ENCODE data around the gene TEF. TPM values are rescaled to one million over a fixed set of nuclear protein-coding genes. Genes with fewer than 3 reads are reported as not detected.

The TEF gene
- total and polyA plus RNA-seq, 2 donors from 2014 or later = 19.4 to 34.9 TPM

GRCh38 chr22:41403532-41404318, 22.0 kb downstream of the TEF start:
- FAIRE-seq (no peak), DNase-seq (peak; percentile 81 to 94 (median 86))
- TF ChIP-seq CTCF (IDR thresholded peaks at IDR 0.05; ENCODE audit: borderline replicate concordance, extremely low read depth, insufficient read depth) = peak; percentile 98
- peaks cover 0 to 4% (median 1%) of the 10 kb centered on the region in 3 donors for H3K36me3 ChIP-seq (ENCODE audit: control insufficient read depth in 2 of 3, insufficient read depth in 3 of 3, low read length in 3 of 3)
- peaks cover 0 to 13% (median 11%) of the 10 kb centered on the region in 3 donors for H3K4me1 ChIP-seq (ENCODE audit: control insufficient read depth in 2 of 3, insufficient read depth in 2 of 3, low read depth in 1 of 3, low read length in 3 of 3)
- no peaks in the 10 kb centered on the region for H3K27me3 ChIP-seq (ENCODE audit: control insufficient read depth, insufficient read depth, low read length)
- no peak overlapping the region for H3K9ac ChIP-seq (ENCODE audit: low read length in 3 of 3)
- no peak overlapping the region for H3K27ac ChIP-seq (ENCODE audit: low read depth in 2 of 2, low read length in 2 of 2)
- intact Hi-C loops (cut with DNase I) = loop anchor here (5.0 kb wide), 1 partner anchor 114 kb away; no protein-coding TSS in a partner anchor
- no peaks in the 10 kb centered on the region for H3K9me3 ChIP-seq (ENCODE audit: control insufficient read depth in 2 of 3, insufficient read depth in 1 of 3, low read length in 3 of 3)
- H3K4me3 ChIP-seq (ENCODE audit: low read length in 3 of 3) = no peak overlapping the region

- FAIRE-seq = no peak
Measured at GRCh38 chr22:41405588-41405987, 23.8 kb downstream of the TEF start.

GRCh38 chr22:41406410-41406809, 24.7 kb downstream of the TEF start:
- no peaks in the 10 kb centered on the region for H3K9me3 ChIP-seq (ENCODE audit: control insufficient read depth in 2 of 3, insufficient read depth in 1 of 3, low read length in 3 of 3)
- no peaks in the 10 kb centered on the region for H3K27me3 ChIP-seq (ENCODE audit: control insufficient read depth, insufficient read depth, low read length)
- TF ChIP-seq CTCF (IDR thresholded peaks at IDR 0.05; ENCODE audit: borderline replicate concordance, extremely low read depth, insufficient read depth) = no peak
- no peak for DNase-seq
- no peaks in the 10 kb centered on the region for H3K36me3 ChIP-seq (ENCODE audit: control insufficient read depth in 2 of 3, insufficient read depth in 3 of 3, low read length in 3 of 3)
- no peak overlapping the region for H3K9ac ChIP-seq (ENCODE audit: low read length in 3 of 3)
- H3K27ac ChIP-seq (ENCODE audit: low read depth in 2 of 2, low read length in 2 of 2) = no peak overlapping the region
- H3K4me3 ChIP-seq (ENCODE audit: low read length in 3 of 3) = no peak overlapping the region
- no peak for FAIRE-seq
- H3K4me1 ChIP-seq (ENCODE audit: control insufficient read depth in 2 of 3, insufficient read depth in 2 of 3, low read depth in 1 of 3, low read length in 3 of 3) = peaks cover 0 to 16% (median 14%) of the 10 kb centered on the region in 3 donors
- intact Hi-C loops (cut with DNase I) = no loop called here

More at GRCh38 chr22:41405588-41405987, 23.8 kb downstream of the TEF start:
- Histone ChIP-seq H3K36me3 (ENCODE audit: control insufficient read depth in 2 of 3, insufficient read depth in 3 of 3, low read length in 3 of 3) (no peaks in the 10 kb centered on the region), H3K9me3 (ENCODE audit: control insufficient read depth in 2 of 3, insufficient read depth in 1 of 3, low read length in 3 of 3) (no peaks in the 10 kb centered on the region), H3K4me3 (ENCODE audit: low read length in 3 of 3) (no peak overlapping the region), H3K9ac (ENCODE audit: low read length in 3 of 3) (no peak overlapping the region), H3K27me3 (ENCODE audit: control insufficient read depth, insufficient read depth, low read length) (no peaks in the 10 kb centered on the region), H3K4me1 (ENCODE audit: control insufficient read depth in 2 of 3, insufficient read depth in 2 of 3, low read depth in 1 of 3, low read length in 3 of 3) (peaks cover 0 to 13% (median 11%) of the 10 kb centered on the region in 3 donors), H3K27ac (ENCODE audit: low read depth in 2 of 2, low read length in 2 of 2) (no peak overlapping the region)
- no peak for DNase-seq
- intact Hi-C loops (cut with DNase I) = no loop called here
- no peak for TF ChIP-seq CTCF (IDR thresholded peaks at IDR 0.05; ENCODE audit: borderline replicate concordance, extremely low read depth, insufficient read depth)

Measured in kidney (tissue), 14 donors.